HG03025 (cell line): ENCODE data around the gene GRK2.
A peak's percentile ranks its signal among the peaks of the same experiment; 100 is the strongest.

Experiments used
- ATAC-seq: cut with Tn5 transposase; IDR thresholded peaks from one replicate; pipeline ENCODE4 v1.9.1; 2021; ENCODE audit warnings: mild to moderate bottlenecking, moderate library complexity; ENCODE audit not compliant: unreplicated experiment, low FRiP score

The GRK2 gene

GRCh38 chr11:67269401-67270255, 3.4 kb downstream of the GRK2 start:
- no peak for ATAC-seq

- ATAC-seq, result no peak
Measured at GRCh38 chr11:67270256-67271204, 4.3 kb downstream of the GRK2 start.

GRCh38 chr11:67271205-67271540, 4.9 kb downstream of the GRK2 start:
- ATAC-seq, result no peak

GRCh38 chr11:67271541-67272284, 5.4 kb downstream of the GRK2 start:
- no peak for ATAC-seq

- no peak for ATAC-seq
Measured at GRCh38 chr11:67272327-67273259, 6.3 kb downstream of the GRK2 start.

- no peak for ATAC-seq
Measured at GRCh38 chr11:67273260-67273990, 7.2 kb downstream of the GRK2 start.

- no peak for ATAC-seq
Measured at GRCh38 chr11:67274768-67275605, 8.7 kb downstream of the GRK2 start.

- no peak for ATAC-seq
Measured at GRCh38 chr11:67275606-67276409, 9.5 kb downstream of the GRK2 start.

- ATAC-seq, result peak; percentile 7
Measured at GRCh38 chr11:67276781-67277230, 10.5 kb downstream of the GRK2 start.

GRCh38 chr11:67277231-67277961, 11.1 kb downstream of the GRK2 start:
- peak; percentile 70 for ATAC-seq

- no peak for ATAC-seq
Measured at GRCh38 chr11:67278135-67278938, 12.1 kb downstream of the GRK2 start.

- no peak for ATAC-seq
Measured at GRCh38 chr11:67278939-67279588, 12.8 kb downstream of the GRK2 start.

GRCh38 chr11:67279589-67280340, 13.5 kb downstream of the GRK2 start:
- no peak for ATAC-seq

- ATAC-seq, result no peak
Measured at GRCh38 chr11:67280341-67280787, 14.1 kb downstream of the GRK2 start.
